Measurements from ENCODE around the gene PEX6. TPM values are rescaled to one million over a fixed set of nuclear protein-coding genes. Genes with fewer than 3 reads are reported as not detected.

Gene PEX6
- total and polyA plus RNA-seq, 2 donors (not counting 3 experiments of a cell fraction or from before 2014, with no cell fraction given) = 9.9 to 11.2 TPM

GRCh38 chr6:42988486-42989020 is 9.6 kb upstream of the PEX6 start:
- Histone ChIP-seq H3K27ac (ENCODE audit: insufficient read depth, low read depth, low read length) (no peak overlapping the region), H3K4me2 (ENCODE audit: insufficient read depth, low read length) (no peak overlapping the region), H3K79me2 (ENCODE audit: control insufficient read depth, insufficient read depth, low read length) (peaks cover 15% of the 10 kb centered on the region), H3K9me1 (replicated peaks; ENCODE audit: control insufficient read depth, extremely low read depth, insufficient read depth, low read length) (no peaks in the 10 kb centered on the region), H3K27me3 (ENCODE audit: control insufficient read depth in 2 of 2, insufficient read depth in 2 of 2, low read length in 2 of 2) (no peaks in the 10 kb centered on the region), H4K20me1 (replicated peaks; ENCODE audit: control insufficient read depth, extremely low read depth, insufficient read depth, low read length) (peaks cover 3% of the 10 kb centered on the region), H3K9ac (replicated peaks; ENCODE audit: extremely low read depth, insufficient read depth, low read length) (no peak overlapping the region), H2AFZ (ENCODE audit: low read depth, low read length) (no peak overlapping the region), H3K4me1 (ENCODE audit: control insufficient read depth, extremely low read depth, insufficient read depth, low read length) (peaks cover 20% of the 10 kb centered on the region), H3K4me3 (replicated peaks in 1 of 3; ENCODE audit: insufficient read depth in 1 of 3, low read depth in 1 of 3, low read length in 3 of 3) (no peak overlapping the region), H3K9me3 (replicated peaks; ENCODE audit: control insufficient read depth, insufficient read depth, low read length) (no peaks in the 10 kb centered on the region), H3K36me3 (ENCODE audit: control insufficient read depth in 2 of 2, extremely low read depth in 1 of 2, insufficient read depth in 2 of 2, low read length in 2 of 2) (peaks cover 0 to 10% of the 10 kb centered on the region in 2 experiments)
- peak; percentile 68 for DNase-seq (ENCODE audit: low read depth, low spot score)
- TF ChIP-seq MYC (IDR thresholded peaks at IDR 0.05; ENCODE audit: low read depth, low read length) (no peak), GATA2 (IDR thresholded peaks at IDR 0.05; ENCODE audit: insufficient read depth, insufficient read length, low read depth, low read length) (no peak), FOS (IDR thresholded peaks at IDR 0.05; ENCODE audit: borderline replicate concordance, insufficient read depth, low read length) (no peak), EZH2 (IDR thresholded peaks at IDR 0.05; ENCODE audit: borderline replicate concordance, low read depth, low read length, severe bottlenecking) (no peak), POLR2AphosphoS5 (IDR thresholded peaks at IDR 0.05; ENCODE audit: insufficient read depth, low read depth, low read length) (no peak), JUN (IDR thresholded peaks at IDR 0.05; ENCODE audit: borderline replicate concordance, insufficient read depth, insufficient read length, low read depth) (no peak), POLR2A (IDR thresholded peaks at IDR 0.05; ENCODE audit: low read depth, low read length) (no peak), CTCF (IDR thresholded peaks at IDR 0.05; ENCODE audit: extremely low read depth in 1 of 2, insufficient read depth in 1 of 2, low read depth in 1 of 2, low read length in 2 of 2) (no peak)
- TF ChIP-seq, protein P1, sequence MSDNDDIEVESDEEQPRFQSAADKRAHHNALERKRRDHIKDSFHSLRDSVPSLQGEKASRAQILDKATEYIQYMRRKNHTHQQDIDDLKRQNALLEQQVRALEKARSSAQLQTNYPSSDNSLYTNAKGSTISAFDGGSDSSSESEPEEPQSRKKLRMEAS (IDR thresholded peaks at IDR 0.05; ENCODE audit: insufficient read depth, insufficient read length) = no peak
- FAIRE-seq = peak; percentile 73
- intact Hi-C loops (cut with micrococcal nuclease) (no loop called here), dilution Hi-C loops (cut with MboI; ENCODE audit: extremely low pct_ligation_motif_present, low sequenced_read_pairs) (no loop called here)
- BruUV-seq (replicated peaks) = no TSS peak
- CTCF ChIA-PET = interaction anchor here (1.0 to 1.1 kb wide), 3 partner anchors 8 to 25 kb away, joined by 3 to 4 read pairs (median 3); partner anchors contain the start of genes KLHDC3 and MEA1
- POLR2A ChIA-PET = interaction anchor here (0.5 kb wide), 1 partner anchor 13 kb away, joined by 5 read pairs; no protein-coding TSS in a partner anchor

Measured in endothelial cell of umbilical vein (primary cell).